Measurements from ENCODE around the gene HTRA3. TPM values are rescaled to one million over a fixed set of nuclear protein-coding genes. Genes with fewer than 3 reads are reported as not detected.

The HTRA3 gene
- total and polyA plus RNA-seq, 2 of the 4 experiments (the other 2 are of a cell fraction) = 1.3 to 9.5 TPM

- Histone ChIP-seq H3K4ac (ENCODE audit: low read depth, low read length) (no peak overlapping the region), H3K36me3 (ENCODE audit: control insufficient read depth, insufficient read depth, low read length) (no peaks in the 10 kb centered on the region; the same call in 1 of the 2 replicates), H2AK9ac (replicated peaks; ENCODE audit: low read depth, low read length, poor library complexity) (no peak overlapping the region), H3K4me2 (ENCODE audit: low read depth, low read length) (no peak overlapping the region), H2BK20ac (ENCODE audit: low read depth, low read length) (no peak overlapping the region), H3K14ac (replicated peaks; ENCODE audit: low read depth, low read length) (no peak overlapping the region), H2AK5ac (ENCODE audit: low read depth, low read length) (no peak overlapping the region), H4K91ac (ENCODE audit: insufficient read depth, low read depth, low read length) (no peak overlapping the region), H3K79me1 (ENCODE audit: low read depth in 1 of 2, low read length in 2 of 2) (no peaks in the 10 kb centered on the region), H3K9ac (ENCODE audit: low read depth, low read length) (no peak overlapping the region), H2BK15ac (ENCODE audit: low read depth, low read length) (no peak overlapping the region), H3K18ac (ENCODE audit: low read depth, low read length) (no peak overlapping the region), H3K9me1 (ENCODE audit: insufficient read depth, low read length) (peaks cover 4% of the 10 kb centered on the region; the same call in 1 of the 2 replicates), H3K9me3 (ENCODE audit: control insufficient read depth, insufficient read depth, low read length) (no peaks in the 10 kb centered on the region), H4K20me1 (ENCODE audit: insufficient read depth, low read length) (no peaks in the 10 kb centered on the region), H2BK120ac (ENCODE audit: low read depth, low read length) (no peak overlapping the region), H3K27ac (ENCODE audit: insufficient read depth, low read length) (no peak overlapping the region), H3K23ac (ENCODE audit: low read depth, low read length) (no peak overlapping the region), H3K4me1 (ENCODE audit: control insufficient read depth, insufficient read depth, low read length) (peaks cover 5% of the 10 kb centered on the region; the same call in 1 of the 2 replicates), H4K8ac (ENCODE audit: low read depth in 2 of 2, low read length in 2 of 2) (no peak overlapping the region), H2AFZ (replicated peaks; ENCODE audit: low read length, poor library complexity) (no peak overlapping the region), H3K4me3 (ENCODE audit: insufficient read depth, low read depth, low read length) (no peak overlapping the region), H3K27me3 (ENCODE audit: control insufficient read depth, insufficient read depth, low read length) (no peaks in the 10 kb centered on the region; the same call in 1 of the 2 replicates), H4K5ac (ENCODE audit: low read depth, low read length) (no peak overlapping the region), H3K56ac (ENCODE audit: extremely low read depth, insufficient read depth, low read length) (no peak overlapping the region), H2BK5ac (ENCODE audit: low read depth, low read length, poor library complexity, severe bottlenecking) (no peak overlapping the region)
- dilution Hi-C loops (cut with HindIII; ENCODE audit: low sequenced_read_pairs, unreplicated experiment) = no loop called here
- 50% methylated on average over 1 of the region's 11 CpGs; no CpG with 5 or more reads in 1 of the 2 experiments for WGBS, 2 experiments (ENCODE audit: extremely low coverage in 2 of 2, insufficient read length in 1 of 2)
- ATAC-seq (ENCODE audit: low read depth) (no peak), DNase-seq (no peak)
- CTCF ChIA-PET = no interaction called here
- intact Hi-C loops (cut with micrococcal nuclease) = no loop called here
- in situ Hi-C loops (cut with MboI; ENCODE audit: low sequenced_read_pairs) = no loop called here
- POLR2A ChIA-PET (ENCODE audit: unreplicated experiment) = no interaction called here
- no TSS peak for BruUV-seq (replicated peaks)
- TF ChIP-seq RCOR1 (IDR thresholded peaks at IDR 0.05; ENCODE audit: insufficient replicate concordance, low read length) (no peak), MAFK (IDR thresholded peaks at IDR 0.05; ENCODE audit: low read depth, low read length) (no peak), NFE2L2 (IDR thresholded peaks at IDR 0.05; ENCODE audit: low read depth, low read length) (no peak), MXI1 (IDR thresholded peaks at IDR 0.05; ENCODE audit: borderline replicate concordance, low read depth, low read length) (no peak), FOS (IDR thresholded peaks at IDR 0.05; ENCODE audit: low read depth, low read length) (no peak)
- TF ChIP-seq, protein P1, sequence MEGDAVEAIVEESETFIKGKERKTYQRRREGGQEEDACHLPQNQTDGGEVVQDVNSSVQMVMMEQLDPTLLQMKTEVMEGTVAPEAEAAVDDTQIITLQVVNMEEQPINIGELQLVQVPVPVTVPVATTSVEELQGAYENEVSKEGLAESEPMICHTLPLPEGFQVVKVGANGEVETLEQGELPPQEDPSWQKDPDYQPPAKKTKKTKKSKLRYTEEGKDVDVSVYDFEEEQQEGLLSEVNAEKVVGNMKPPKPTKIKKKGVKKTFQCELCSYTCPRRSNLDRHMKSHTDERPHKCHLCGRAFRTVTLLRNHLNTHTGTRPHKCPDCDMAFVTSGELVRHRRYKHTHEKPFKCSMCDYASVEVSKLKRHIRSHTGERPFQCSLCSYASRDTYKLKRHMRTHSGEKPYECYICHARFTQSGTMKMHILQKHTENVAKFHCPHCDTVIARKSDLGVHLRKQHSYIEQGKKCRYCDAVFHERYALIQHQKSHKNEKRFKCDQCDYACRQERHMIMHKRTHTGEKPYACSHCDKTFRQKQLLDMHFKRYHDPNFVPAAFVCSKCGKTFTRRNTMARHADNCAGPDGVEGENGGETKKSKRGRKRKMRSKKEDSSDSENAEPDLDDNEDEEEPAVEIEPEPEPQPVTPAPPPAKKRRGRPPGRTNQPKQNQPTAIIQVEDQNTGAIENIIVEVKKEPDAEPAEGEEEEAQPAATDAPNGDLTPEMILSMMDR (conservative IDR thresholded peaks at IDR 0.05; ENCODE audit: low read depth, low read length) = no peak
Measured at GRCh38 chr4:8293131-8293975, 23.8 kb downstream of the HTRA3 start.

Measured in IMR-90 (cell line).